HEK293 (cell line): ENCODE results near the gene OBSL1.

Experiments used
- CTCF ChIA-PET: fragments of 350-600 bp; formaldehyde crosslinking; extraction: SDS; loops from one replicate; lab custom pipeline; 2021; ENCODE audit warnings: antibody characterized with exemption; lab: Yijun Ruan, JAX
- POLR2A ChIA-PET: fragments of 300-600 bp; formaldehyde crosslinking; extraction: SDS; loops from one replicate; lab custom pipeline; 2020; ENCODE audit warnings: antibody characterized with exemption, inconsistent platforms; lab: Yijun Ruan, JAX
- H3K27ac ChIP-seq: fragments of 200-500 bp; sonication (Bioruptor generic); 2 replicates; pipeline ENCODE4 v1.5.1; 2014; ENCODE audit warnings: low read depth, low read length, control low read depth, inconsistent platforms; ENCODE audit errors: extremely low read depth
- H3K36me3 ChIP-seq, 2 experiments: fragments of 200-500 bp in 1 of 2; sonication (Bioruptor generic) in 1 of 2; 1 replicate in 1 of 2; 2 replicates in 1 of 2; pipeline ENCODE4 v1.5.1; 2014 to 2017; ENCODE audit warnings: inconsistent platforms in 2 of 2, low read length in 2 of 2; ENCODE audit not compliant: control insufficient read depth in 2 of 2, insufficient read depth in 1 of 2
- H3K4me1 ChIP-seq: fragments of 200-500 bp; sonication (Bioruptor generic); 2 replicates; pipeline ENCODE4 v1.5.1; 2014; ENCODE audit warnings: mild to moderate bottlenecking, low read length, inconsistent platforms; ENCODE audit not compliant: control insufficient read depth, insufficient read depth
- H3K4me3 ChIP-seq: 2 replicates; pipeline ENCODE4 v1.5.1; 2011; ENCODE audit warnings: low read depth, mild to moderate bottlenecking, control low read depth, low read length, moderate library complexity
- H3K9me3 ChIP-seq: fragments of 200-500 bp; sonication (Bioruptor generic); 2 replicates; pipeline ENCODE4 v1.5.1; 2014; ENCODE audit warnings: low read depth, low read length, inconsistent platforms; ENCODE audit not compliant: control insufficient read depth, insufficient read depth
- GLI4 ChIP-seq: fragments of 450-650 bp; formaldehyde crosslinking; IDR thresholded peaks from 2 replicates; pipeline ENCODE4 v1.5.1; 2016; ENCODE audit warnings: missing biosample characterization, missing genetic modification characterization
- SALL2 ChIP-seq: fragments of 450-650 bp; formaldehyde crosslinking; IDR thresholded peaks from 2 replicates; pipeline ENCODE4 v1.5.0; 2017; ENCODE audit warnings: missing biosample characterization, mild to moderate bottlenecking, missing genetic modification characterization, borderline replicate concordance
- TRIM28 ChIP-seq: IDR thresholded peaks from 2 replicates; pipeline ENCODE4 v1.6.1; 2011; ENCODE audit warnings: low read length, control low read depth, borderline replicate concordance
- ZEB2 ChIP-seq: fragments of 450-650 bp; formaldehyde crosslinking; IDR thresholded peaks from 2 replicates; pipeline ENCODE4 v1.5.1; 2016; ENCODE audit warnings: missing biosample characterization, missing genetic modification characterization
- ZIC2 ChIP-seq: fragments of 450-650 bp; formaldehyde crosslinking; IDR thresholded peaks from 2 replicates; pipeline ENCODE4 v1.5.1; 2016; ENCODE audit warnings: missing biosample characterization, missing genetic modification characterization
- ZNF175 ChIP-seq: fragments of 450-650 bp; formaldehyde crosslinking; IDR thresholded peaks from 2 replicates; pipeline ENCODE4 v1.5.1; 2016; ENCODE audit warnings: missing biosample characterization, missing genetic modification characterization
- ZNF24 ChIP-seq: fragments of 450-650 bp; formaldehyde crosslinking; IDR thresholded peaks from 2 replicates; pipeline ENCODE4 v1.5.1; 2016; ENCODE audit warnings: missing biosample characterization, missing genetic modification characterization
- ZNF311 ChIP-seq: fragments of 450-650 bp; formaldehyde crosslinking; IDR thresholded peaks from 2 replicates; pipeline ENCODE4 v1.5.1; 2017; ENCODE audit warnings: missing biosample characterization, missing genetic modification characterization, borderline replicate concordance
- ZNF513 ChIP-seq: fragments of 450-650 bp; IDR thresholded peaks from 2 replicates; pipeline ENCODE4 v1.5.1; 2018; ENCODE audit warnings: missing biosample characterization, missing genetic modification characterization
- ZNF571 ChIP-seq: fragments of 450-650 bp; formaldehyde crosslinking; IDR thresholded peaks from 2 replicates; pipeline ENCODE4 v1.5.0; 2017; ENCODE audit warnings: missing biosample characterization, missing genetic modification characterization
- ZNF600 ChIP-seq: fragments of 450-650 bp; formaldehyde crosslinking; IDR thresholded peaks from 2 replicates; pipeline ENCODE4 v1.5.1; 2016; ENCODE audit warnings: missing biosample characterization, missing genetic modification characterization
- ZNF701 ChIP-seq: fragments of 450-650 bp; formaldehyde crosslinking; IDR thresholded peaks from 2 replicates; pipeline ENCODE4 v1.5.1; 2016; ENCODE audit warnings: missing biosample characterization, missing genetic modification characterization
- ZNF791 ChIP-seq: fragments of 450-650 bp; formaldehyde crosslinking; IDR thresholded peaks from 2 replicates; pipeline ENCODE4 v1.5.1; 2016; ENCODE audit warnings: missing biosample characterization, missing genetic modification characterization
- TF ChIP-seq, protein P1 (sequence below): fragments of 450-650 bp; formaldehyde crosslinking; IDR thresholded peaks from 2 replicates; pipeline ENCODE4 v1.5.1; 2016; ENCODE audit warnings: missing biosample characterization, missing genetic modification characterization
- TF ChIP-seq, protein P2 (sequence below): fragments of 450-650 bp; formaldehyde crosslinking; IDR thresholded peaks from 2 replicates; pipeline ENCODE4 v1.5.1; 2016; ENCODE audit warnings: missing biosample characterization, missing genetic modification characterization
- TF ChIP-seq, protein P3 (sequence below): fragments of 450-650 bp; formaldehyde crosslinking; IDR thresholded peaks from 2 replicates; pipeline ENCODE4 v1.5.1; 2016; ENCODE audit warnings: missing biosample characterization, missing genetic modification characterization
- TF ChIP-seq, protein P4 (sequence below): fragments of 450-650 bp; formaldehyde crosslinking; IDR thresholded peaks from 2 replicates; pipeline ENCODE4 v1.5.1; 2016; ENCODE audit warnings: missing biosample characterization, missing genetic modification characterization

The OBSL1 gene

GRCh38 chr2:219566640-219567039, 4.7 kb downstream of the OBSL1 start:
- POLR2A ChIA-PET: interaction anchor here (1.5 to 2.8 kb wide), 5 partner anchors 10 to 31 kb away, joined by 3 to 12 read pairs (median 4); partner anchors contain the start of gene STK11IP
- CTCF ChIA-PET: no interaction called here
- Histone ChIP-seq H3K4me3 (no peak overlapping the region), H3K9me3 (no peaks in the 10 kb centered on the region), H3K27ac (no peak overlapping the region), H3K36me3 (peaks cover 13 to 84% of the 10 kb centered on the region in 2 experiments; a peak in 2 of 3 replicates), H3K4me1 (peaks cover 9% of the 10 kb centered on the region)
- TF ChIP-seq ZNF571 (tag by site-specific recombination): no peak
- TF ChIP-seq, protein P1, sequence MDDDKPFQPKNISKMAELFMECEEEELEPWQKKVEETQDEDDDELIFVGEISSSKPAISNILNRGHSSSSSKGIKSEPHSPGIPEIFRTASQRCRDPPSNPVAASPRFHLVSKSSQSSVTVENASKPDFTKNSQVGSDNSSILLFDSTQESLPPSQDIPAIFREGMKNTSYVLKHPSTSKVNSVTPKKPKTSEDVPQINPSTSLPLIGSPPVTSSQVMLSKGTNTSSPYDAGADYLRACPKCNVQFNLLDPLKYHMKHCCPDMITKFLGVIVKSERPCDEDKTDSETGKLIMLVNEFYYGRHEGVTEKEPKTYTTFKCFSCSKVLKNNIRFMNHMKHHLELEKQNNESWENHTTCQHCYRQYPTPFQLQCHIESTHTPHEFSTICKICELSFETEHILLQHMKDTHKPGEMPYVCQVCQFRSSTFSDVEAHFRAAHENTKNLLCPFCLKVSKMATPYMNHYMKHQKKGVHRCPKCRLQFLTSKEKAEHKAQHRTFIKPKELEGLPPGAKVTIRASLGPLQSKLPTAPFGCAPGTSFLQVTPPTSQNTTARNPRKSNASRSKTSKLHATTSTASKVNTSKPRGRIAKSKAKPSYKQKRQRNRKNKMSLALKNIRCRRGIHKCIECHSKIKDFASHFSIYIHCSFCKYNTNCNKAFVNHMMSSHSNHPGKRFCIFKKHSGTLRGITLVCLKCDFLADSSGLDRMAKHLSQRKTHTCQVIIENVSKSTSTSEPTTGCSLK (tag by site-specific recombination): no peak
- TF ChIP-seq, protein P2, sequence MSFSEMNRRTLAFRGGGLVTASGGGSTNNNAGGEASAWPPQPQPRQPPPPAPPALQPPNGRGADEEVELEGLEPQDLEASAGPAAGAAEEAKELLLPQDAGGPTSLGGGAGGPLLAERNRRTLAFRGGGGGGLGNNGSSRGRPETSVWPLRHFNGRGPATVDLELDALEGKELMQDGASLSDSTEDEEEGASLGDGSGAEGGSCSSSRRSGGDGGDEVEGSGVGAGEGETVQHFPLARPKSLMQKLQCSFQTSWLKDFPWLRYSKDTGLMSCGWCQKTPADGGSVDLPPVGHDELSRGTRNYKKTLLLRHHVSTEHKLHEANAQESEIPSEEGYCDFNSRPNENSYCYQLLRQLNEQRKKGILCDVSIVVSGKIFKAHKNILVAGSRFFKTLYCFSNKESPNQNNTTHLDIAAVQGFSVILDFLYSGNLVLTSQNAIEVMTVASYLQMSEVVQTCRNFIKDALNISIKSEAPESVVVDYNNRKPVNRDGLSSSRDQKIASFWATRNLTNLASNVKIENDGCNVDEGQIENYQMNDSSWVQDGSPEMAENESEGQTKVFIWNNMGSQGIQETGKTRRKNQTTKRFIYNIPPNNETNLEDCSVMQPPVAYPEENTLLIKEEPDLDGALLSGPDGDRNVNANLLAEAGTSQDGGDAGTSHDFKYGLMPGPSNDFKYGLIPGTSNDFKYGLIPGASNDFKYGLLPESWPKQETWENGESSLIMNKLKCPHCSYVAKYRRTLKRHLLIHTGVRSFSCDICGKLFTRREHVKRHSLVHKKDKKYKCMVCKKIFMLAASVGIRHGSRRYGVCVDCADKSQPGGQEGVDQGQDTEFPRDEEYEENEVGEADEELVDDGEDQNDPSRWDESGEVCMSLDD (tag by site-specific recombination): no peak
- no peak for TF ChIP-seq ZIC2 (tag by site-specific recombination)
- TF ChIP-seq ZNF311 (tag by site-specific recombination): no peak
- no peak for TF ChIP-seq ZNF24 (tag by site-specific recombination)
- no peak for TF ChIP-seq ZNF175 (tag by site-specific recombination)
- TF ChIP-seq ZNF600 (tag by site-specific recombination): no peak
- no peak for TF ChIP-seq ZEB2 (tag by site-specific recombination)
- TF ChIP-seq ZNF791: no peak
- TF ChIP-seq SALL2 (tag by site-specific recombination): no peak
- TF ChIP-seq, protein P3, sequence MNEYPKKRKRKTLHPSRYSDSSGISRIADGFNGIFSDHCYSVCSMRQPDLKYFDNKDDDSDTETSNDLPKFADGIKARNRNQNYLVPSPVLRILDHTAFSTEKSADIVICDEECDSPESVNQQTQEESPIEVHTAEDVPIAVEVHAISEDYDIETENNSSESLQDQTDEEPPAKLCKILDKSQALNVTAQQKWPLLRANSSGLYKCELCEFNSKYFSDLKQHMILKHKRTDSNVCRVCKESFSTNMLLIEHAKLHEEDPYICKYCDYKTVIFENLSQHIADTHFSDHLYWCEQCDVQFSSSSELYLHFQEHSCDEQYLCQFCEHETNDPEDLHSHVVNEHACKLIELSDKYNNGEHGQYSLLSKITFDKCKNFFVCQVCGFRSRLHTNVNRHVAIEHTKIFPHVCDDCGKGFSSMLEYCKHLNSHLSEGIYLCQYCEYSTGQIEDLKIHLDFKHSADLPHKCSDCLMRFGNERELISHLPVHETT (tag by site-specific recombination): no peak
- no peak for TF ChIP-seq ZNF513
- TF ChIP-seq ZNF701 (tag by site-specific recombination): no peak
- TF ChIP-seq GLI4 (tag by site-specific recombination): no peak
- TF ChIP-seq, protein P4, sequence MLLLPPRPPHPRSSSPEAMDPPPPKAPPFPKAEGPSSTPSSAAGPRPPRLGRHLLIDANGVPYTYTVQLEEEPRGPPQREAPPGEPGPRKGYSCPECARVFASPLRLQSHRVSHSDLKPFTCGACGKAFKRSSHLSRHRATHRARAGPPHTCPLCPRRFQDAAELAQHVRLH: no peak
- no peak for TF ChIP-seq TRIM28
